ENCODE results near the gene CDK5.
A peak's percentile ranks its signal among the peaks of the same experiment; 100 is the strongest.

Gene CDK5

DNA sequence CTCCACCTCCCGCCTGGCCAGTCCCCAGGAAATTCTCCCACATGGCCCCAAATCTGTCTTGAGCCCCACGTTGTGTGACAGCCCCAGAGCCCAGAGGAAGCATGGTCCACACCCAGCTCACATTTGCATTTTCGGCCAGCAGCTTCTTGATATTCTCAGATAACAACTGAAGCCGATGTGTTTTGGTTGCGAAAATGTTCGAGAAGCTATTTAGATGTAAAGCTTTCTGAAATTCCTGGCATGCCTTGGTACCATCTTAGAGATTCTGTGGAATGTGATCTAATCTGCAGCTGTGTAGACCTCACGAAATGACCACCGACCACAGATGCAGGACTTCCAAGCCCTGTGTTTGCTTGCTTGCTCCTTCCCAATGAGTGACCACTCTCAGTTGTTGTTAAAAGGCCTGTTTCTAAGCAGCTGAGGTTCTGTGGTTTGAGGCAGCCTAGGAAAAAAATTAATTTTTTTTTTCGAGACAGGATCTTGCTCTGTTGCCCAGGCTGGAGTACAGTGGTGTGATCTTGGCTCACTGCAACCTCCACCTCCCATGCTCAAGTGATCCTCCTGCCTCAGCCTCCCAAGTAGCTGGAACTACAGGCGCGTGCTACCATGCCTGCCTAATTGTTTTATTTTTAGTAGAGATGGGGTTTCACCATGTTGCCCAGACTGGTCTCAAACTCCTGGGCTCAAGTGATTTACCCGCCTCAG lies 10.5 kb upstream of the CDK5 start:
- peaks cover 77% of the 10 kb centered on the region for H3K36me3 ChIP-seq (ENCODE audit: control insufficient read depth, insufficient read depth, low read length, severe bottlenecking)
- no peaks in the 10 kb centered on the region for H3K9me3 ChIP-seq (ENCODE audit: control insufficient read depth, low read length)
- DNase-seq (ENCODE audit: low read depth), result peak; percentile 44
- H3K27me3 ChIP-seq (replicated peaks; ENCODE audit: control insufficient read depth, insufficient read depth, low read length), result no peaks in the 10 kb centered on the region
- no peak overlapping the region for H3K4me3 ChIP-seq (ENCODE audit: low read length)
- H3K9ac ChIP-seq (ENCODE audit: low read length), result no peak overlapping the region
- H3K4me1 ChIP-seq (ENCODE audit: control insufficient read depth, insufficient read depth, low read length), result peaks cover 4% of the 10 kb centered on the region

DNA sequence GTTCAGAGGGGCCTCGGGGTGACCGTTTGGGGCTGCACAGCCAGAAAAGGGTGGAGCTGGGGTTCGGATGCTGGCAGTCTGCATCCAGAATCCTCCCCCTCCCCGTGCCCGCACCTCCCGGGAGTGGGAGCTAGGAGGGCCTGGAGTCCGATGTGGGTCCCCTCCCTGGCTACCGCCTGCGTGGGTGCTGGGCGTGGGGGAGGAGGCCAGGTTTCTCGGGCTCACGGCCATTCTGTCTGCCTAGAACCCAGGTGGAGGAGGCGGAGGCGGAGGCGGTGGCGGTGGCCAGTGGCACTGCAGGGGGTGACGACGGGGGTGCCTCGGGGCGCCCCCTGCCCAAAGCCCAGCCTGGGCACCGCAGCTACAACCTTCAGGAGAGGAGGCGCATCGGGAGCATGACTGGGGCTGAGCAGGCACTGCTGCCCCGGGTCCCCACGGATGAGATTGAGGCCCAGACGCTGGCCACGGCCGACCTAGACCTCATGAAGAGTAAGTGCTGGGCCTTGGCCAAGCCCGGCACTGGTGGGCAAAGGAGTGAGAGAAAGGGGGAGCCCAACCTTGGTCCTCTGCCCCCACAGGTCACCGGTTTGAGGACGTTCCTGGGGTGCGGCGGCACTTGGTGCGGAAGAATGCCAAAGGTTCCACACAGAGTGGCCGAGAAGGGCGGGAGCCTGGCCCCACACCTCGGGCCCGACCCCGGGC lies 8.7 kb upstream of the CDK5 start:
- Histone ChIP-seq H3K9ac (ENCODE audit: low read length) (no peak overlapping the region), H3K4me1 (ENCODE audit: control insufficient read depth, insufficient read depth, low read length) (peaks cover 18% of the 10 kb centered on the region), H3K4me3 (ENCODE audit: low read length) (no peak overlapping the region), H3K27me3 (replicated peaks; ENCODE audit: control insufficient read depth, insufficient read depth, low read length) (no peaks in the 10 kb centered on the region), H3K9me3 (ENCODE audit: control insufficient read depth, low read length) (no peaks in the 10 kb centered on the region), H3K36me3 (ENCODE audit: control insufficient read depth, insufficient read depth, low read length, severe bottlenecking) (peaks cover 65% of the 10 kb centered on the region)
- DNase-seq (ENCODE audit: low read depth), result no peak

GRCh38 chr7:151065516-151065915 lies 7.8 kb upstream of the CDK5 start:
- no peak for DNase-seq (ENCODE audit: low read depth)
- Histone ChIP-seq H3K9ac (ENCODE audit: low read length) (no peak overlapping the region), H3K9me3 (ENCODE audit: control insufficient read depth, low read length) (no peaks in the 10 kb centered on the region), H3K4me3 (ENCODE audit: low read length) (no peak overlapping the region), H3K27me3 (replicated peaks; ENCODE audit: control insufficient read depth, insufficient read depth, low read length) (no peaks in the 10 kb centered on the region), H3K36me3 (ENCODE audit: control insufficient read depth, insufficient read depth, low read length, severe bottlenecking) (peaks cover 56% of the 10 kb centered on the region), H3K4me1 (ENCODE audit: control insufficient read depth, insufficient read depth, low read length) (peaks cover 27% of the 10 kb centered on the region)

GRCh38 chr7:151064993-151065392 lies 7.3 kb upstream of the CDK5 start:
- H3K4me3 ChIP-seq (ENCODE audit: low read length), result no peak overlapping the region
- H3K9ac ChIP-seq (ENCODE audit: low read length), result no peak overlapping the region
- H3K36me3 ChIP-seq (ENCODE audit: control insufficient read depth, insufficient read depth, low read length, severe bottlenecking), result peaks cover 51% of the 10 kb centered on the region
- H3K4me1 ChIP-seq (ENCODE audit: control insufficient read depth, insufficient read depth, low read length), result peaks cover 31% of the 10 kb centered on the region
- no peak for DNase-seq (ENCODE audit: low read depth)
- no peaks in the 10 kb centered on the region for H3K27me3 ChIP-seq (replicated peaks; ENCODE audit: control insufficient read depth, insufficient read depth, low read length)
- no peaks in the 10 kb centered on the region for H3K9me3 ChIP-seq (ENCODE audit: control insufficient read depth, low read length)

- Histone ChIP-seq H3K9ac (ENCODE audit: low read length) (no peak overlapping the region), H3K4me3 (ENCODE audit: low read length) (no peak overlapping the region), H3K36me3 (ENCODE audit: control insufficient read depth, insufficient read depth, low read length, severe bottlenecking) (peaks cover 47% of the 10 kb centered on the region), H3K9me3 (ENCODE audit: control insufficient read depth, low read length) (no peaks in the 10 kb centered on the region), H3K27me3 (replicated peaks; ENCODE audit: control insufficient read depth, insufficient read depth, low read length) (no peaks in the 10 kb centered on the region), H3K4me1 (ENCODE audit: control insufficient read depth, insufficient read depth, low read length) (peaks cover 31% of the 10 kb centered on the region)
- no peak for DNase-seq (ENCODE audit: low read depth)
These were observed 6.8 kb upstream of the CDK5 start for GRCh38 chr7:151064454-151064853.

DNA sequence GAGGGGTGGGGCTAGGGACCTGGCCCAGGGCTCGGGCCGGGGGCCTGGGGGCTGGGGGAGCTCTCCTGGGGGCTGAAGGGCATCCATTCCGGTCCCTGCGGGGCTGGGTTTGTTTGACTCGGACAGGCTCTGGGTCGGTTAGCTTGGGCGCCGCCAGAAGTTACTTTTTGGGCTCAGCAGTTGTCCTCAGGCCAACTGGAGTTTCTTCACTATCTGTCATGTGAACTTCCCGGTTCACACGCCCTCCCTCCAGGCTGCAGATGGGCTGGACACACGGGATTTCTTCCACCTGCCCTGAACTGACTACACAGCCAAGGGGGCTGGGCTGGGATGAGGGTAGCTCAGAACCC lies 5.5 kb upstream of the CDK5 start:
- no peak overlapping the region for H3K4me3 ChIP-seq (ENCODE audit: low read length)
- peak overlapping the region; percentile 39 for H3K9ac ChIP-seq (ENCODE audit: low read length)
- peaks cover 38% of the 10 kb centered on the region for H3K36me3 ChIP-seq (ENCODE audit: control insufficient read depth, insufficient read depth, low read length, severe bottlenecking)
- no peaks in the 10 kb centered on the region for H3K9me3 ChIP-seq (ENCODE audit: control insufficient read depth, low read length)
- H3K4me1 ChIP-seq (ENCODE audit: control insufficient read depth, insufficient read depth, low read length), result peaks cover 41% of the 10 kb centered on the region
- no peaks in the 10 kb centered on the region for H3K27me3 ChIP-seq (replicated peaks; ENCODE audit: control insufficient read depth, insufficient read depth, low read length)
- peak; percentile 49 for DNase-seq (ENCODE audit: low read depth)

- Histone ChIP-seq H3K9ac (ENCODE audit: low read length) (peak overlapping the region; percentile 63), H3K4me1 (ENCODE audit: control insufficient read depth, insufficient read depth, low read length) (peaks cover 41% of the 10 kb centered on the region), H3K36me3 (ENCODE audit: control insufficient read depth, insufficient read depth, low read length, severe bottlenecking) (peaks cover 32% of the 10 kb centered on the region), H3K9me3 (ENCODE audit: control insufficient read depth, low read length) (no peaks in the 10 kb centered on the region), H3K4me3 (ENCODE audit: low read length) (peak overlapping the region; percentile 63), H3K27me3 (replicated peaks; ENCODE audit: control insufficient read depth, insufficient read depth, low read length) (no peaks in the 10 kb centered on the region)
- DNase-seq (ENCODE audit: low read depth), result peak; percentile 65
These were observed 4.9 kb upstream of the CDK5 start for GRCh38 chr7:151062399-151063211.

- Histone ChIP-seq H3K4me1 (ENCODE audit: control insufficient read depth, insufficient read depth, low read length) (peaks cover 44% of the 10 kb centered on the region), H3K9ac (ENCODE audit: low read length) (peak overlapping the region; percentile 92), H3K27me3 (replicated peaks; ENCODE audit: control insufficient read depth, insufficient read depth, low read length) (no peaks in the 10 kb centered on the region), H3K36me3 (ENCODE audit: control insufficient read depth, insufficient read depth, low read length, severe bottlenecking) (peaks cover 26% of the 10 kb centered on the region), H3K9me3 (ENCODE audit: control insufficient read depth, low read length) (no peaks in the 10 kb centered on the region), H3K4me3 (ENCODE audit: low read length) (peak overlapping the region; percentile 94)
- no peak for DNase-seq (ENCODE audit: low read depth)
These were observed 4.4 kb upstream of the CDK5 start for GRCh38 chr7:151062111-151062398.

- no peak for DNase-seq (ENCODE audit: low read depth)
- peaks cover 21% of the 10 kb centered on the region for H3K36me3 ChIP-seq (ENCODE audit: control insufficient read depth, insufficient read depth, low read length, severe bottlenecking)
- no peaks in the 10 kb centered on the region for H3K9me3 ChIP-seq (ENCODE audit: control insufficient read depth, low read length)
- H3K27me3 ChIP-seq (replicated peaks; ENCODE audit: control insufficient read depth, insufficient read depth, low read length), result no peaks in the 10 kb centered on the region
- peak overlapping the region; percentile 92 for H3K9ac ChIP-seq (ENCODE audit: low read length)
- H3K4me3 ChIP-seq (ENCODE audit: low read length), result peak overlapping the region; percentile 94
- H3K4me1 ChIP-seq (ENCODE audit: control insufficient read depth, insufficient read depth, low read length), result peaks cover 49% of the 10 kb centered on the region
These were observed 3.8 kb upstream of the CDK5 start for GRCh38 chr7:151061213-151062110.

- peak overlapping the region; percentile 92 for H3K9ac ChIP-seq (ENCODE audit: low read length)
- H3K36me3 ChIP-seq (ENCODE audit: control insufficient read depth, insufficient read depth, low read length, severe bottlenecking), result peaks cover 13% of the 10 kb centered on the region
- no peaks in the 10 kb centered on the region for H3K27me3 ChIP-seq (replicated peaks; ENCODE audit: control insufficient read depth, insufficient read depth, low read length)
- peak; percentile 43 for DNase-seq (ENCODE audit: low read depth)
- peaks cover 49% of the 10 kb centered on the region for H3K4me1 ChIP-seq (ENCODE audit: control insufficient read depth, insufficient read depth, low read length)
- H3K4me3 ChIP-seq (ENCODE audit: low read length), result peak overlapping the region; percentile 94
- H3K9me3 ChIP-seq (ENCODE audit: control insufficient read depth, low read length), result no peaks in the 10 kb centered on the region
These were observed 2.9 kb upstream of the CDK5 start for GRCh38 chr7:151060416-151061212.
